Heart right ventricle (tissue), 16 donors: ENCODE measurements around the gene PRKN. TPM values are rescaled to one million over a fixed set of nuclear protein-coding genes. Genes with fewer than 3 reads are reported as not detected.

Experiments
- ATAC-seq, 8 donors: fragments of 200-7000 bp; cut with Tn5 transposase; one replicate each; pipeline ENCODE4 v1.9.1; 2020; ENCODE audit warnings: mild to moderate bottlenecking in 8 of 8, moderate library complexity in 8 of 8, moderate number of reproducible peaks in 1 of 8
- DNase-seq, 2 donors: peaks; one replicate each; pipeline ENCODE4 v3.0.0-alpha.2; 2020
- H3K27ac ChIP-seq, 10 donors: fragments of 200-600 bp; sonication (generic) in 2 of 10; one replicate each; pipeline versions ENCODE4 v1.5.0 to v1.8.0; 2020 to 2022; ENCODE audit warnings: mild to moderate bottlenecking in 3 of 10
- H3K27me3 ChIP-seq, 7 donors: fragments of 200-600 bp; one replicate each; pipeline ENCODE4 v1.8.0; 2021 to 2022; ENCODE audit warnings: mild to moderate bottlenecking in 2 of 7
- H3K36me3 ChIP-seq, 9 donors: fragments of 200-600 bp; sonication (generic) in 1 of 9; one replicate each; pipeline versions ENCODE4 v1.5.0 to v1.8.0; 2020 to 2022; ENCODE audit warnings: mild to moderate bottlenecking in 2 of 9
- H3K4me1 ChIP-seq, 9 donors: fragments of 200-600 bp; sonication (generic) in 1 of 9; one replicate each; pipeline versions ENCODE4 v1.5.0 to v1.8.0; 2020 to 2022; ENCODE audit warnings: mild to moderate bottlenecking in 4 of 9
- H3K4me3 ChIP-seq, 10 donors: fragments of 200-600 bp; sonication (generic) in 2 of 10; one replicate each; pipeline versions ENCODE4 v1.5.0 to v1.8.0; 2020 to 2022; ENCODE audit warnings: mild to moderate bottlenecking in 7 of 10, moderate library complexity in 2 of 10
- H3K9me3 ChIP-seq, 11 donors: fragments of 200-600 bp in 10 of 11; sonication (generic) in 2 of 11; one replicate each; pipeline versions ENCODE4 v1.5.0 to v1.8.0; 2013 to 2022; ENCODE audit warnings: mild to moderate bottlenecking in 2 of 11, control low read depth in 1 of 11, moderate library complexity in 1 of 11
- WGBS, 2 donors: extraction: QIAGEN DNeasy Blood & Tissue Kit; methylation state at CpG; one replicate each; pipeline ENCODE4 v1.1.7; 2013; ENCODE audit warnings: inconsistent platforms in 1 of 2; 5-methylcytosine and 5-hydroxymethylcytosine counted together
- intact Hi-C, 10 donors: fragments of 100-400 bp; cut with DNase I; formaldehyde crosslinking; loops; one replicate each; pipeline versions ENCODE4 v1.11.1 to v1.14.2; 2022
- polyA plus RNA-seq, 2 donors: library from polyadenylated mRNA; stranded (reverse); fragments of 200-250 nt; gene quantifications; one replicate each; pipeline ENCODE4 v1.2.3, GENCODE V29; 2013
- total RNA-seq, 10 donors: library from RNA; stranded (reverse); fragmentation: NEBNext Ultra II Directional in 3 of 10; extraction: Animal tissue kit (Norgen Biotek cat#: 25700) in 3 of 10; gene quantifications; one replicate each; pipeline versions ENCODE4 v1.2.1 to v1.2.4, GENCODE V29; 2021 to 2023
- TF ChIP-seq, protein P1 (sequence below), 9 donors: fragments of 200-600 bp; sonication (generic) in 2 of 9; IDR thresholded peaks; one replicate each; pipeline versions ENCODE4 v1.5.0 to v1.8.0; 2021 to 2022; ENCODE audit warnings: antibody characterized with exemption in 9 of 9, mild to moderate bottlenecking in 5 of 9, moderate library complexity in 1 of 9
- donor health status: Arrhythmogenic right ventricular cardiomyopathy.
- donor health status: ischemic (EF 13 %, LVEDD 7.1; RV severe dilation, severe dysfunction).
- donor health status: healthy with polysubstance abuse.
- donor health status: DM: no; HTN: yes; CAD: no.
- donor health status: DM: no; HTN: no; CAD: no.
- donor health status: ischemic (EF 25% LVEDD 6.9; RV normal size, moderate dysfunction).
- donor health status: ischemic (EF 25% LVEDD 5.7; RV mildly dilated, moderate dysfunction).
- donor health status: healthy.
- donor health status: DM: yes; HTN: yes; CAD: no.
- donor health status: Ischemic cardiomyopathy.
- donor health status: ischemic (EF 35%, LVEDD 5.7; RV mildly dilated, moderate dysfunction).
- donor health status: nonischemic (EF 11% LVEDD 7.7; RV severe dilation, severe dysfunction).
- donor health status: DM: yes; HTN: yes; CAD: no.
- donor health status: PGD.
- donor health status: ischemic (EF 29% LVEDD 5.4; RV normal size, mild dysfunction).
- donor health status: nonischemic (EF 23%, LVEDD 6.1; RV moderate dilation, normal function).

Gene PRKN
- total and polyA plus RNA-seq, 12 donors, result 2.3 to 27.7 (median 26.3) TPM

DNA sequence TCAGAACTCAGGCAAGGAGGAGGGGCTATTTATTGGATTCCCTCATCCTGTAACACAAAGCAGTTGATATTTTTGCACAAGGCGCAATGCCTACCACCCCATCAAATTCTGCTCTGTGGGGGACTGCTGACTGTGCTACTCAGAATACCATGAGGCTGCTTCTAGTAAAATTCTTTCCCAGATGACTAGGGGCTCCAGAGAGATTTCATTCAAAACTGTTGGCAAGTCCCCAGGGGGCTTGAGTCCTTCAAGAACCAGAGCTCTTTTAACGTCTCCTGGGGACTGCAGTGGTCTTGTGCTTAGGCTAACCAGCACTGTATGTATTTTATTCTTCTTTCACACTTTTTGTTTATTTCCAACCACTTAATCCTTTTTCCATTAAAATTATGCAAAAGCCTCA lies 1087.8 kb downstream of the PRKN start:
- Histone ChIP-seq H3K4me1 (no peaks in the 10 kb centered on the region), H3K36me3 (no peaks in the 10 kb centered on the region), H3K27me3 (no peaks in the 10 kb centered on the region), H3K4me3 (no peak overlapping the region), H3K27ac (no peak overlapping the region), H3K9me3 (peaks cover 0 to 15% (median 0%) of the 10 kb centered on the region in 11 donors)
- no peak for DNase-seq
- 73 to 85% methylated on average over 2 of the region's 2 CpGs for WGBS, 2 donors
- intact Hi-C loops, result no loop called here
- no peak for ATAC-seq
- TF ChIP-seq, protein P1, sequence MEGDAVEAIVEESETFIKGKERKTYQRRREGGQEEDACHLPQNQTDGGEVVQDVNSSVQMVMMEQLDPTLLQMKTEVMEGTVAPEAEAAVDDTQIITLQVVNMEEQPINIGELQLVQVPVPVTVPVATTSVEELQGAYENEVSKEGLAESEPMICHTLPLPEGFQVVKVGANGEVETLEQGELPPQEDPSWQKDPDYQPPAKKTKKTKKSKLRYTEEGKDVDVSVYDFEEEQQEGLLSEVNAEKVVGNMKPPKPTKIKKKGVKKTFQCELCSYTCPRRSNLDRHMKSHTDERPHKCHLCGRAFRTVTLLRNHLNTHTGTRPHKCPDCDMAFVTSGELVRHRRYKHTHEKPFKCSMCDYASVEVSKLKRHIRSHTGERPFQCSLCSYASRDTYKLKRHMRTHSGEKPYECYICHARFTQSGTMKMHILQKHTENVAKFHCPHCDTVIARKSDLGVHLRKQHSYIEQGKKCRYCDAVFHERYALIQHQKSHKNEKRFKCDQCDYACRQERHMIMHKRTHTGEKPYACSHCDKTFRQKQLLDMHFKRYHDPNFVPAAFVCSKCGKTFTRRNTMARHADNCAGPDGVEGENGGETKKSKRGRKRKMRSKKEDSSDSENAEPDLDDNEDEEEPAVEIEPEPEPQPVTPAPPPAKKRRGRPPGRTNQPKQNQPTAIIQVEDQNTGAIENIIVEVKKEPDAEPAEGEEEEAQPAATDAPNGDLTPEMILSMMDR (IDR thresholded peaks at IDR 0.05), result no peak

DNA sequence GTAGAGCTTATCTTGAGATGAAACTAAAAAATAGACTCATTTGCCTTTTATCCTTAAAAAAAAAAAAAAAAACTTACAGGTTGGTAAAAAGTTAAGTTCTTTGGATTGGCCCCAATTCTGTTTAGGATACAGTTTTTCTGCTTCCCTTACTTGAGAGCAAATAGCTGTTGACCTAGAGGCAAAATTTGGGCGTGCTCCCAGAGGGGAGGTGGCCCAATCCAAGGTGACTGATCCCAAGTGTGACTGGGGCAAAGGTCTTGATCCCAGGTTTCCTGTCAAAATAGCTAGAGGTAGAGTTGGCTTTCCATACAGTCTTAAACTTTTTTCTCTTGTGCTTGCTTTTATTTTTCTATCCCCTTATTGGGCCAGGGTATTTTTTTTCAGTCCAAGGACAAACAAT lies 1089.9 kb downstream of the PRKN start:
- 91 to 97% methylated on average over 1 of the region's 1 CpG for WGBS, 2 donors
- no peaks in the 10 kb centered on the region for H3K36me3 ChIP-seq
- no peak overlapping the region for H3K27ac ChIP-seq
- peaks cover 0 to 17% (median 0%) of the 10 kb centered on the region in 11 donors for H3K9me3 ChIP-seq
- DNase-seq, result no peak
- H3K4me3 ChIP-seq, result no peak overlapping the region
- no peaks in the 10 kb centered on the region for H3K4me1 ChIP-seq
- TF ChIP-seq, protein P1 (IDR thresholded peaks at IDR 0.05), result no peak
- no peaks in the 10 kb centered on the region for H3K27me3 ChIP-seq
- ATAC-seq, result no peak
- intact Hi-C loops, result no loop called here

DNA sequence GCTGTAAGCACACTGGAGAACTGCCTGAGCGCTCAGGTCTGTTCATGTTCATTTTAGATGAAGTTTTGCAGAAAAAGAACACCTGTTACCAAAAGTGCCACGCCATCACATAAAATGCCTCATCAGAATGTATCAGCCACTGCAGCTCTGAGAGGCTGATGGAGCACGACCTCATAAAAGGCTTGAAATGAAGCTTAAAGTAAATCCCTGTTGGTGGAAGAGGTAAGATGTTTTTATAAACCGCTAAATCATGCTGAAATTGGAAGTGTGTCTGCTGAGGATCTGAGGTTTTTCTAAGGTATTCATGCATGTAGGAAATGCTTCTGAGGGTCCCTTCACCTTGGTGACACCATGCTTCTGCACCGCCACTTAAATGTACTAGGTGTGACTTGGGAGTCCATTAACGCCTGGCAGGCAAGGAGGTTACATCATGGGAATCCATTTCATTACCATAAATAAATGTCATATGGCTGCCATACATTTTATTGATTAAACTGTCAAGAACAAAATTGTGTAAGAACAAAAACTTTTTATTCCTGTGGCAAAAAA lies 1090.6 kb downstream of the PRKN start:
- H3K4me3 ChIP-seq, result no peak overlapping the region
- WGBS, 2 donors, result 93% methylated on average over 6 of the region's 6 CpGs
- TF ChIP-seq, protein P1 (IDR thresholded peaks at IDR 0.05), result no peak
- H3K27me3 ChIP-seq, result no peaks in the 10 kb centered on the region
- peaks cover 0 to 6% (median 0%) of the 10 kb centered on the region in 9 donors for H3K4me1 ChIP-seq
- H3K9me3 ChIP-seq, result peaks cover 0 to 19% (median 0%) of the 10 kb centered on the region in 11 donors
- DNase-seq, result no peak
- intact Hi-C loops, result no loop called here
- no peak overlapping the region for H3K27ac ChIP-seq
- H3K36me3 ChIP-seq, result no peaks in the 10 kb centered on the region
- no peak for ATAC-seq

DNA sequence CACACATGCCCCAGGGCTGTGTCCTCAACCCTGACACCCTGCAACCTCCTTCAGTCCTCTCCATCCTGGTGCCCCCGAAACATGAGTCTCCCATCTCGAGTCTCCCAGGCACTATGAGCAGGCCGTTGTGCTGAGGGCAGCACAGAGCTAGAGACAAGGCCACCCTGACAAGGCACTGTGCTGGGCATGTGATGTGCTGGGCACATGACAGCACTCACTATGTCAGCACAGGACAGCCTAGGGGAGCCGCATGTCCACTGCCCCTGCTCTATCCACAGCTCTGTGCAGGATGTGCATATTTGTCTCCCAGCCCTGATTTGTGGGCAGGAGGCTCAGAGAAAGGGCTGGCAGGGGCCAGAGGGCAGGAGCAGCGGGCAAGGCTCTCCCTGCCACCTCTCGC lies 1091.6 kb downstream of the PRKN start:
- DNase-seq, result no peak
- ATAC-seq, result peak in 1 of 8 donors; percentile 9
- H3K36me3 ChIP-seq, result no peaks in the 10 kb centered on the region
- intact Hi-C loops, result no loop called here
- TF ChIP-seq, protein P1 (IDR thresholded peaks at IDR 0.05), result no peak
- H3K27me3 ChIP-seq, result no peaks in the 10 kb centered on the region
- 88 to 91% methylated on average over 6 of the region's 6 CpGs for WGBS, 2 donors
- no peak overlapping the region for H3K27ac ChIP-seq
- peaks cover 0 to 13% (median 3%) of the 10 kb centered on the region in 9 donors for H3K4me1 ChIP-seq
- peaks cover 0 to 19% (median 0%) of the 10 kb centered on the region in 11 donors for H3K9me3 ChIP-seq
- H3K4me3 ChIP-seq, result no peak overlapping the region
